HepG2 (cell line): ENCODE measurements around the gene TRPC4AP. TPM values are rescaled to one million over a fixed set of nuclear protein-coding genes. Genes with fewer than 3 reads are reported as not detected.
A peak's percentile ranks its signal among the peaks of the same experiment; 100 is the strongest.

Source experiments
- ATAC-seq: fragments of 200-7000 bp; cut with Tn5 transposase; 3 replicates; pipeline ENCODE4 v1.9.1; 2020; ENCODE audit warnings: mild to moderate bottlenecking, moderate library complexity
- BruUV-seq: library from RNA; stranded (reverse); fragments of 400-500 nt; replicated peaks from 2 replicates; lab custom pipeline; 2021; lab: Mats Ljungman, UMichigan
- CTCF ChIA-PET: fragments of 300-600 bp; formaldehyde crosslinking; extraction: SDS; loops from one replicate; lab custom pipeline; 2021; ENCODE audit warnings: low total read pairs, inconsistent platforms, low intra/inter-chr PET ratio; lab: Yijun Ruan, JAX
- POLR2A ChIA-PET: fragments of 350-600 bp; sonication (Branson Sonifier 250); formaldehyde crosslinking; loops from one replicate; lab custom pipeline; 2020; ENCODE audit warnings: antibody characterized with exemption, inconsistent platforms; lab: Yijun Ruan, JAX
- DNase-seq: peaks from one replicate; pipeline ENCODE4 v3.0.0-alpha.2; 2015; ENCODE audit warnings: low spot score
- FAIRE-seq: peaks from 3 replicates; lab custom pipeline; 2011; peaks lifted over from hg19 to GRCh38; lab: Jason Lieb, UNC
- H2AFZ ChIP-seq: one replicate; pipeline ENCODE4 v1.6.1; 2011; ENCODE audit warnings: low read length, inconsistent platforms
- H3K27ac ChIP-seq: fragments of 300-600 bp; 3 replicates; pipeline ENCODE4 v1.8.0; 2011; ENCODE audit warnings: mixed run types, mild to moderate bottlenecking, mixed read lengths, low read length, inconsistent platforms; ENCODE audit not compliant: insufficient read depth; ENCODE audit errors: extremely low read length
- H3K27me3 ChIP-seq, 2 experiments: fragments of 200-600 bp in 1 of 2; 2 replicates in 1 of 2; 3 replicates in 1 of 2; pipeline versions ENCODE4 v1.6.0 to v1.8.0; 2011; ENCODE audit warnings: low read length in 2 of 2, mild to moderate bottlenecking in 2 of 2, moderate library complexity in 2 of 2, inconsistent platforms in 1 of 2; ENCODE audit not compliant: insufficient read depth in 2 of 2, control insufficient read depth in 1 of 2
- H3K36me3 ChIP-seq, 2 experiments: fragments of 200-600 bp in 1 of 2; replicated peaks in 1 of 2; 2 replicates in 1 of 2; 3 replicates in 1 of 2; pipeline versions ENCODE4 v1.5.1 to v1.8.0; 2011; ENCODE audit warnings: low read length in 2 of 2, inconsistent platforms in 1 of 2; ENCODE audit not compliant: insufficient read depth in 2 of 2, control insufficient read depth in 1 of 2
- H3K4me1 ChIP-seq: 2 replicates; pipeline ENCODE4 v1.5.1; 2012; ENCODE audit warnings: low read length, inconsistent platforms; ENCODE audit not compliant: insufficient read depth
- H3K4me2 ChIP-seq: 2 replicates; pipeline ENCODE4 v1.6.0; 2011; ENCODE audit warnings: low read depth, low read length, inconsistent platforms
- H3K4me3 ChIP-seq, 3 experiments: fragments of 200-600 bp in 1 of 3; sonication (generic), shearing (Covaris generic) in 1 of 3; replicated peaks in 1 of 3; 2 replicates each; pipeline ENCODE4 v1.5.1; 2011 to 2016; ENCODE audit warnings: low read length in 3 of 3, inconsistent platforms in 2 of 3, low read depth in 2 of 3, mild to moderate bottlenecking in 2 of 3, control low read depth in 1 of 3, mixed read lengths in 1 of 3; ENCODE audit not compliant: insufficient read depth in 1 of 3
- H3K79me2 ChIP-seq: one replicate; pipeline ENCODE4 v1.6.1; 2011; ENCODE audit warnings: low read length, inconsistent platforms; ENCODE audit not compliant: insufficient read depth
- H3K9ac ChIP-seq: 2 replicates; pipeline ENCODE4 v1.6.0; 2011; ENCODE audit warnings: mild to moderate bottlenecking, low read depth, low read length, inconsistent platforms; ENCODE audit not compliant: insufficient read depth
- H3K9me3 ChIP-seq: 2 replicates; pipeline ENCODE4 v1.5.1; 2012; ENCODE audit warnings: mild to moderate bottlenecking, low read length
- H4K20me1 ChIP-seq: 2 replicates; pipeline ENCODE4 v1.6.0; 2011; ENCODE audit warnings: inconsistent platforms, mild to moderate bottlenecking, low read length, moderate library complexity; ENCODE audit not compliant: insufficient read depth
- CENPX ChIP-seq: sonication (generic); formaldehyde crosslinking; IDR thresholded peaks from 2 replicates; pipeline ENCODE4 v1.9.0; 2021; ENCODE audit warnings: mild to moderate bottlenecking, missing genetic modification reagents, moderate library complexity
- HES4 ChIP-seq: sonication (generic); formaldehyde crosslinking; IDR thresholded peaks from 2 replicates; pipeline ENCODE4 v1.9.0; 2021; ENCODE audit warnings: mild to moderate bottlenecking, missing genetic modification reagents, borderline replicate concordance
- NAIF1 ChIP-seq: sonication (generic); formaldehyde crosslinking; IDR thresholded peaks from 2 replicates; pipeline ENCODE4 v1.5.0; 2020; ENCODE audit warnings: mild to moderate bottlenecking, missing genetic modification reagents, borderline replicate concordance
- TGIF2 ChIP-seq: IDR thresholded peaks from 2 replicates; pipeline ENCODE4 v1.6.1; 2016; ENCODE audit warnings: control low read depth, missing compliant biosample characterization
- ZBTB3 ChIP-seq: sonication (generic); formaldehyde crosslinking; IDR thresholded peaks from 2 replicates; pipeline ENCODE4 v1.4.0; 2020; ENCODE audit warnings: low read depth, mild to moderate bottlenecking, moderate library complexity, missing genetic modification reagents, borderline replicate concordance
- ZC3H4 ChIP-seq: sonication (generic); formaldehyde crosslinking; IDR thresholded peaks from 2 replicates; pipeline ENCODE4 v1.4.0; 2020; ENCODE audit warnings: missing genetic modification reagents, borderline replicate concordance
- ZNF367 ChIP-seq: sonication (generic); formaldehyde crosslinking; IDR thresholded peaks from 2 replicates; pipeline ENCODE4 v1.4.0; 2020; ENCODE audit warnings: missing genetic modification reagents, borderline replicate concordance
- WGBS: methylation state at CpG from one replicate; pipeline ENCODE4 v1.1.6; 2017; ENCODE audit warnings: low lambda C conversion rate; 5-methylcytosine and 5-hydroxymethylcytosine counted together
- in situ Hi-C: cut with HindIII; loops from 2 replicates; pipeline ENCODE4 v1.10.0; 2017; ENCODE audit warnings: low pct_unique_long_range_greater_than_20kb; ENCODE audit not compliant: extremely low pct_ligation_motif_present
- intact Hi-C: fragments of 100-400 bp; cut with micrococcal nuclease; formaldehyde crosslinking; loops from one replicate; pipeline ENCODE4 v1.10.0; 2022; ENCODE audit not compliant: unreplicated experiment
- polyA plus RNA-seq, 8 experiments: library from polyadenylated mRNA; depleted of rRNA in 3 of 8; stranded (reverse) in 7 of 8; unstranded in 1 of 8; fragments of >200 nt; fragmentation: Illumina TruSeq in 4 of 8; extraction: Trizol in 4 of 8; gene quantifications; 2 replicates each; pipeline versions ENCODE4 v1.2.1 to v1.2.3, GENCODE V29; 2011 to 2016; ENCODE audit warnings: low read depth in 4 of 8, missing spikeins in 1 of 8, mixed read lengths in 1 of 8; ENCODE audit not compliant: insufficient read depth in 1 of 8
- total RNA-seq, 5 experiments: library from RNA; depleted of rRNA; stranded (reverse); fragments of >200 nt; fragmentation: Illumina TruSeq; extraction: Trizol; gene quantifications; 2 replicates each; pipeline ENCODE4 v1.2.3, GENCODE V29; 2016; ENCODE audit warnings: low read depth in 1 of 5
- TF ChIP-seq, protein P1 (sequence below): sonication (generic); formaldehyde crosslinking; IDR thresholded peaks from 2 replicates; pipeline ENCODE4 v1.8.0; 2022; ENCODE audit warnings: mild to moderate bottlenecking, missing genetic modification reagents
- TF ChIP-seq, protein P2 (sequence below): IDR thresholded peaks from 2 replicates; pipeline ENCODE4 v1.6.1; 2018; ENCODE audit warnings: missing genetic modification reagents, mild to moderate bottlenecking, missing compliant biosample characterization
- TF ChIP-seq, protein P3 (sequence below): sonication (generic); formaldehyde crosslinking; IDR thresholded peaks from 2 replicates; pipeline ENCODE4 v1.4.0; 2020; ENCODE audit warnings: mild to moderate bottlenecking, missing genetic modification reagents

The TRPC4AP gene
- total and polyA plus RNA-seq, 2 of the 13 experiments (the other 11 are each of a cell fraction or from before 2014, with no cell fraction given) = 136 to 137 TPM

DNA sequence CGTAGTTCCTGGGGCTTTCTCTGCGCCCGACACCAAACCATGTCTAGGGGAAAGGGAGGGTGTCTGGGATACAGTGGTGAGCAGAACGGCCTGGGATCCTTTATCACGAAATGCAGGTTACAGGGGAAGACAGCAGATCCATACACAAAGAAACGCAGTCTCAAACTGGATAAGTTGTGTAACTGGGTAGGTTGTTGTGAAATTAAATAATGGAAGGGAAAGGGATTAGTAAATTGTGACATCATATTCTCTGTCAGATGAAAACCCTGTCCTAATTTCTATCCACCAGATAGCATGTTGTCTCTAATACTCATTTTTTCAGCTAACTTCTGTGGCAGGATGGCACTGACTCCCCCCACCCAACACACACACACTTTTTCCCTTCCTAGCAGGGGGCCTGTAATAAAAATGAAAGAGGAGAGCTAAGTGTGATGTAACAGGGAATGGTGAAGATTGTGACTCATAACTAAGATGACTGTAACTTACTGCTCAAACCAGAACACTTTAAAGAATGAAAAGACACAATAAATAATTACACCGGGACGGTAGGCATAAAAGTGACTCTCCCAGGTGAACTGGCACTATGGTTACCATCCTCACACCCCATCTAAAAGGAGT is 769 bp upstream of the TRPC4AP start (continued):
- TF ChIP-seq HES4 (CRISPR knock-in tag) = peak; percentile 34
- TF ChIP-seq, protein P1, sequence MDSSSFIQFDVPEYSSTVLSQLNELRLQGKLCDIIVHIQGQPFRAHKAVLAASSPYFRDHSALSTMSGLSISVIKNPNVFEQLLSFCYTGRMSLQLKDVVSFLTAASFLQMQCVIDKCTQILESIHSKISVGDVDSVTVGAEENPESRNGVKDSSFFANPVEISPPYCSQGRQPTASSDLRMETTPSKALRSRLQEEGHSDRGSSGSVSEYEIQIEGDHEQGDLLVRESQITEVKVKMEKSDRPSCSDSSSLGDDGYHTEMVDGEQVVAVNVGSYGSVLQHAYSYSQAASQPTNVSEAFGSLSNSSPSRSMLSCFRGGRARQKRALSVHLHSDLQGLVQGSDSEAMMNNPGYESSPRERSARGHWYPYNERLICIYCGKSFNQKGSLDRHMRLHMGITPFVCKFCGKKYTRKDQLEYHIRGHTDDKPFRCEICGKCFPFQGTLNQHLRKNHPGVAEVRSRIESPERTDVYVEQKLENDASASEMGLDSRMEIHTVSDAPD = 0 out of 2 replicates have a peak, but pooled peaks have one; percentile 8
- TF ChIP-seq, protein P2, sequence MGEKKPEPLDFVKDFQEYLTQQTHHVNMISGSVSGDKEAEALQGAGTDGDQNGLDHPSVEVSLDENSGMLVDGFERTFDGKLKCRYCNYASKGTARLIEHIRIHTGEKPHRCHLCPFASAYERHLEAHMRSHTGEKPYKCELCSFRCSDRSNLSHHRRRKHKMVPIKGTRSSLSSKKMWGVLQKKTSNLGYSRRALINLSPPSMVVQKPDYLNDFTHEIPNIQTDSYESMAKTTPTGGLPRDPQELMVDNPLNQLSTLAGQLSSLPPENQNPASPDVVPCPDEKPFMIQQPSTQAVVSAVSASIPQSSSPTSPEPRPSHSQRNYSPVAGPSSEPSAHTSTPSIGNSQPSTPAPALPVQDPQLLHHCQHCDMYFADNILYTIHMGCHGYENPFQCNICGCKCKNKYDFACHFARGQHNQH (CRISPR knock-in tag) = no peak
- no peak for TF ChIP-seq TGIF2 (CRISPR knock-in tag)
- TF ChIP-seq ZBTB3 (CRISPR knock-in tag) = peak; percentile 16; the same call in 1 of the 2 replicates

DNA sequence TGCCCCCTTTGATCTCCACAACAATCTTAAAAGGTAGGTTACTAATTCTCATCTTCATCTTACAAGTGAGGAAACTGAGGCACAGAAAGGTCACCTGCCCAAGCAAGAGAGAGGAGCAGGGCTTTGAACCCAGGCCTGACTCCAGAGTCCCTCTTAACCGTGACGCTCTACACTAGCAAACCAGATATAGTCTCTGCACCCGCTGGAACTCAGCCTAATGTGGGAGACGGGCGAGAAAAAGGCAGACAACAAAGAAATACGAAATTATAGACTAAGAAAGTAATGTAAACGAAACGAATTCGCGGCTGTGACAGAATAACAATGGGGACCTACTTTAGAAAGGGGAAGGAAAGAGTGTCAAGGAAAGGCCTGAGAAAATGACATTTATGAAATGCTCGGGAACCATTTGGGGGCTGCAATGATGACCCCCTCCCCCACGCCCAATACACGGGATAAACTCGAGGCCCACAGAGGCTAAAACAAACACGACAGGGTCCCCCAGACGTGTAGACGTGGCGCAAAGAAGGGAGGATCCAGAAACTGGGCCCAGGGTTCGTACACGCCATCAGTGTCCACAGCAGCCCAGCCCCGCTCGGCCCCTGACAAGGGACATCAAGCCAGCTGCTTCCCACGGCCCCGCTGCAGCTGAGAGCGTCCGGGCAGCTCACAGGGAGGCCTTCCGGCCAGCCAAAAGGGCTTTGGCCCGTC is 637 bp downstream of the TRPC4AP start:
- Histone ChIP-seq H3K79me2 (peaks cover 53% of the 10 kb centered on the region), H3K9me3 (no peaks in the 10 kb centered on the region), H3K27me3 (peaks cover 0 to 4% of the 10 kb centered on the region in 2 experiments; a peak in 1 of 5 replicates), H3K4me1 (peaks cover 66% of the 10 kb centered on the region), H2AFZ (no peak overlapping the region), H3K9ac (peak overlapping the region; percentile 99), H4K20me1 (peaks cover 33% of the 10 kb centered on the region), H3K4me3 (peak overlapping the region; percentile 82 to 99 (median 82)), H3K27ac (peak overlapping the region; percentile 82), H3K4me2 (peak overlapping the region; percentile 87), H3K36me3 (peaks cover 4 to 10% of the 10 kb centered on the region in 2 experiments; a peak in 4 of 5 replicates)
- DNase-seq (peak; percentile 44), FAIRE-seq (no peak), ATAC-seq (peak; percentile 54)
- intact Hi-C loops (loop anchor here (1.0 to 10.0 kb wide), 3 partner anchors 55 to 353 kb away; partner anchors contain the start of genes ACSS2 and EDEM2), in situ Hi-C loops (loop anchor here (5.0 kb wide), 1 partner anchor 220 kb away; the partner anchor contains the start of gene GGT7)
- 2% methylated on average over 18 of the region's 28 CpGs for WGBS
- ChIA-PET POLR2A (interaction anchor here (0.6 to 3.4 kb wide), 18 partner anchors 10 to 863 kb away, joined by 3 to 17 read pairs (median 4); partner anchors contain the start of genes ACSS2, EDEM2, EIF6 and GSS), CTCF (interaction anchor here (1.9 to 5.5 kb wide), 2 partner anchors 116 to 218 kb away, joined by 7 to 58 read pairs; no protein-coding TSS in a partner anchor)
- TSS peak; percentile 74 for BruUV-seq
- TF ChIP-seq ZNF367 (CRISPR knock-in tag) (no peak), CENPX (no peak), NAIF1 (CRISPR knock-in tag) (peak; percentile 57; the same call in 1 of the 2 replicates), ZC3H4 (CRISPR knock-in tag) (no peak)
- TF ChIP-seq, protein P3, sequence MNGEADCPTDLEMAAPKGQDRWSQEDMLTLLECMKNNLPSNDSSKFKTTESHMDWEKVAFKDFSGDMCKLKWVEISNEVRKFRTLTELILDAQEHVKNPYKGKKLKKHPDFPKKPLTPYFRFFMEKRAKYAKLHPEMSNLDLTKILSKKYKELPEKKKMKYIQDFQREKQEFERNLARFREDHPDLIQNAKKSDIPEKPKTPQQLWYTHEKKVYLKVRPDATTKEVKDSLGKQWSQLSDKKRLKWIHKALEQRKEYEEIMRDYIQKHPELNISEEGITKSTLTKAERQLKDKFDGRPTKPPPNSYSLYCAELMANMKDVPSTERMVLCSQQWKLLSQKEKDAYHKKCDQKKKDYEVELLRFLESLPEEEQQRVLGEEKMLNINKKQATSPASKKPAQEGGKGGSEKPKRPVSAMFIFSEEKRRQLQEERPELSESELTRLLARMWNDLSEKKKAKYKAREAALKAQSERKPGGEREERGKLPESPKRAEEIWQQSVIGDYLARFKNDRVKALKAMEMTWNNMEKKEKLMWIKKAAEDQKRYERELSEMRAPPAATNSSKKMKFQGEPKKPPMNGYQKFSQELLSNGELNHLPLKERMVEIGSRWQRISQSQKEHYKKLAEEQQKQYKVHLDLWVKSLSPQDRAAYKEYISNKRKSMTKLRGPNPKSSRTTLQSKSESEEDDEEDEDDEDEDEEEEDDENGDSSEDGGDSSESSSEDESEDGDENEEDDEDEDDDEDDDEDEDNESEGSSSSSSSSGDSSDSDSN (CRISPR knock-in tag) = no peak
